ENCODE results near the gene USP10.

The USP10 gene

GRCh38 chr16:84806256-84806889, 106.6 kb downstream of the USP10 start:
- DNase-seq (ENCODE audit: low read depth), result no peak

- no peak for DNase-seq (ENCODE audit: low read depth)
Observed at GRCh38 chr16:84806890-84807258, 107.1 kb downstream of the USP10 start.

- no peak for DNase-seq (ENCODE audit: low read depth)
Observed at GRCh38 chr16:84807776-84808175, 108.0 kb downstream of the USP10 start.

- no peak for DNase-seq (ENCODE audit: low read depth)
Observed at GRCh38 chr16:84808826-84809225, 109.0 kb downstream of the USP10 start.

GRCh38 chr16:84810518-84811273, 110.9 kb downstream of the USP10 start:
- no peak for DNase-seq (ENCODE audit: low read depth)

GRCh38 chr16:84811529-84811928, 111.7 kb downstream of the USP10 start:
- DNase-seq (ENCODE audit: low read depth), result no peak

GRCh38 chr16:84813141-84813934, 113.5 kb downstream of the USP10 start:
- no peak for DNase-seq (ENCODE audit: low read depth)

GRCh38 chr16:84815462-84815861, 115.7 kb downstream of the USP10 start:
- DNase-seq (ENCODE audit: low read depth), result no peak

GRCh38 chr16:84816023-84816422, 116.2 kb downstream of the USP10 start:
- DNase-seq (ENCODE audit: low read depth), result no peak

- no peak for DNase-seq (ENCODE audit: low read depth)
Observed at GRCh38 chr16:84816485-84816884, 116.7 kb downstream of the USP10 start.

GRCh38 chr16:84817206-84817605, 117.4 kb downstream of the USP10 start:
- DNase-seq (ENCODE audit: low read depth), result no peak

GRCh38 chr16:84817613-84818012, 117.8 kb downstream of the USP10 start:
- DNase-seq (ENCODE audit: low read depth), result no peak

GRCh38 chr16:84818133-84818532, 118.3 kb downstream of the USP10 start:
- no peak for DNase-seq (ENCODE audit: low read depth)

GRCh38 chr16:84818989-84819643, 119.3 kb downstream of the USP10 start:
- no peak for DNase-seq (ENCODE audit: low read depth)

- peak; percentile 71 for DNase-seq (ENCODE audit: low read depth)
Observed at GRCh38 chr16:84819644-84820304, 120.0 kb downstream of the USP10 start, which contains the start of gene CRISPLD2. TSS of gene CRISPLD2 (plus strand) at chr16:84819985. CDS start at chr16:84838496, 18,511 bp downstream.

- DNase-seq (ENCODE audit: low read depth), result no peak
Observed at GRCh38 chr16:84820305-84820684, 120.5 kb downstream of the USP10 start.

- DNase-seq (ENCODE audit: low read depth), result no peak
Observed at GRCh38 chr16:84820771-84821170, 121.0 kb downstream of the USP10 start.

- no peak for DNase-seq (ENCODE audit: low read depth)
Observed at GRCh38 chr16:84821179-84821578, 121.4 kb downstream of the USP10 start.

GRCh38 chr16:84821728-84822689, 122.2 kb downstream of the USP10 start:
- no peak for DNase-seq (ENCODE audit: low read depth)

GRCh38 chr16:84822990-84823389, 123.2 kb downstream of the USP10 start:
- no peak for DNase-seq (ENCODE audit: low read depth)

- DNase-seq (ENCODE audit: low read depth), result no peak
Observed at GRCh38 chr16:84823484-84823883, 123.7 kb downstream of the USP10 start.
